Measurements from ENCODE around the gene DTNBP1. TPM values are rescaled to one million over a fixed set of nuclear protein-coding genes. Genes with fewer than 3 reads are reported as not detected.

Gene DTNBP1, protein sequence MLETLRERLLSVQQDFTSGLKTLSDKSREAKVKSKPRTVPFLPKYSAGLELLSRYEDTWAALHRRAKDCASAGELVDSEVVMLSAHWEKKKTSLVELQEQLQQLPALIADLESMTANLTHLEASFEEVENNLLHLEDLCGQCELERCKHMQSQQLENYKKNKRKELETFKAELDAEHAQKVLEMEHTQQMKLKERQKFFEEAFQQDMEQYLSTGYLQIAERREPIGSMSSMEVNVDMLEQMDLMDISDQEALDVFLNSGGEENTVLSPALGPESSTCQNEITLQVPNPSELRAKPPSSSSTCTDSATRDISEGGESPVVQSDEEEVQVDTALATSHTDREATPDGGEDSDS
- 10 to 100 TPM; 23.1 to 27.4 TPM for total RNA-seq
- polyA plus RNA-seq, result 10 to 100 TPM; 32.5 to 41.5 (median 39.9) TPM
- 5.6 to 12.3 (median 8.2) reads per million in 6 experiments for total RNA-seq

DNA sequence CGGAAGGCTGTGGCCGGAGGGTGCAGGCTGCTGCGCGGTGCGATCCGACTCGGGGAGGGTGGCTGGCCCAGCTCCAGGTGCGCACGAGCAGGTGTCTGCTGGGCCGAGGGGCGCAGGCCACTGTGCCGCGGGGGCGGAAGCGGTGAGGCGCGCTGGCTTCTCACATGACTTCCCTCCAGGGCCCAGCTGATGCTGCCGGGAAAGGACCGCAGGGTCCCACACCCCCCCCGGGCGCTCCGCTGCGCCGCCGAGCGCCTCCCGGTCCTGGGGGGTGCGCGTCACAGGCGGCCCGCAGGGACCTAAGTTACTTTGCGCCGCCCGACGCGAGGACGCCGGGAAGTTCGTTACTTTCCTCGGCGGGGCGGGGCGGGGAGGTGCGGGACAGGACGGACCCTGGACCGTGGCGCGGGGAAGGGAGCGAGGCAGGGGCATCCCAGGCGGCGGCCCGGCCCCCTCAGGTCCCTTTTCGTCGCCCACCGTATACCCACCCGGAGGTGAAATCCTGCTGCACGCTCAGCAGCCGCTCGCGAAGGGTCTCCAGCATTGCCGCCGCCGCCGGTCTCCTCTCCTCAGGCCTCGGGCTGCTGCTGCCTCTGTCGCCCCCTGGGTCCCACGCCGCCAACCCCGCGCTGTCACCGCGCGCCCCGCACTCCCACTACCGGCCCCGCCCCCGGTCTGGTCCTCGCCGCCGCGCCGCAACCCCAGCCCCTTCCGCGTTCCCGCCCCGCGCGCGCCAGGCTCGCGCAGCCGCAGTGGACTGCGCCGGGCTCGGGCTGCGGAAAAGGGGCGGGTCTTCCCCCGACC is at the start of gene DTNBP1:
Gene DTNBP1, minus strand, starts transcription at position 703 of the 804 bp plus-strand sequence. Its CDS starts 159 bp downstream, at position 544.
- DNase-seq (peak; percentile 71 to 88 (median 82)), ATAC-seq (peak; percentile 77 to 81)
- Mint-ChIP-seq H3K9me3 (no peaks in the 10 kb centered on the region), H3K27ac (peak within 1 kb of the TSS; percentile 82 to 92 (median 88)), H3K4me3 (peak within 1 kb of the TSS; percentile 65 to 94 (median 87)), H3K4me1 (peaks cover 15 to 49% (median 36%) of the 10 kb centered on the region in 4 donors), H3K36me3 (peaks cover 0 to 13% (median 4%) of the 10 kb centered on the region in 3 donors), H3K27me3 (peaks cover 0 to 1% (median 0%) of the 10 kb centered on the region in 5 donors)
- POLR2A ChIA-PET, result interaction anchor here (0.7 to 1.5 kb wide), 6 partner anchors 11 to 671 kb away, joined by 3 to 5 read pairs (median 3); partner anchors contain the start of genes GMPR and MYLIP

DNA sequence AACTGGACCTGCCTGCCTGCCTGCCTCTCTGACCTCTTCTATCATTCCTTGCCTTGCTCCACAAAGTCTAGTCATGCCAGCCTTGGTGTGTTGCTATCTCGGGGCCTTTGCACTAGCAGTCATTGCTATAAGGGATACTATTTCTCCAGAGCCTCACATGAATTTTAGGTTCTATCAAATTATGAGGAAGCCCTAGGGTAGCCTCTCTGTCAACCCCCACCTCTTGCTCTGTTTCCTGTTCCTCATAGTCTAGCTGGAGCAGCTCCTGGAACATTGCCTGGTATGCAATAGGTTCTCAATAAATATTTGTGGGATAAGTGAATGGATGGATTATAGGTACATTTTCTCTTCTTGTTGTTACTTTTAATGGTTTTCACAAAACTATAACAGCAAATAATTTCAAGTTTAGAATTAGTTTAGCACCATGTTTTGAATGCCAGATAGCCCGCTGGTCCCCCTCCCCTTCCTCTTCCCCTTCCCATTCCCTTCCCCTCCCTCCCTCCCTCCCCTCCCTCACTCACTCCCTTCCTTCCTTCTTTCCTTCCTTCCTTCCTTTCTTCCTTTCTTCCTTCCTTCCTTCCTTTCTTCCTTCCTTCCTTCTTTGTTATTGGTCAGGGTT is 46.9 kb upstream of the DTNBP1 start:
- Mint-ChIP-seq H3K4me3 (no peak overlapping the region), H3K27ac (peak overlapping the region in 1 of 10 donors; percentile 8), H3K27me3 (peaks cover 0 to 10% (median 6%) of the 10 kb centered on the region in 5 donors), H3K4me1 (no peaks in the 10 kb centered on the region), H3K9me3 (peaks cover 0 to 2% (median 0%) of the 10 kb centered on the region in 9 donors), H3K36me3 (peaks cover 0 to 4% (median 0%) of the 10 kb centered on the region in 3 donors)
- DNase-seq, result no peak
- POLR2A ChIA-PET, result no interaction called here
- no peak for ATAC-seq

DNA sequence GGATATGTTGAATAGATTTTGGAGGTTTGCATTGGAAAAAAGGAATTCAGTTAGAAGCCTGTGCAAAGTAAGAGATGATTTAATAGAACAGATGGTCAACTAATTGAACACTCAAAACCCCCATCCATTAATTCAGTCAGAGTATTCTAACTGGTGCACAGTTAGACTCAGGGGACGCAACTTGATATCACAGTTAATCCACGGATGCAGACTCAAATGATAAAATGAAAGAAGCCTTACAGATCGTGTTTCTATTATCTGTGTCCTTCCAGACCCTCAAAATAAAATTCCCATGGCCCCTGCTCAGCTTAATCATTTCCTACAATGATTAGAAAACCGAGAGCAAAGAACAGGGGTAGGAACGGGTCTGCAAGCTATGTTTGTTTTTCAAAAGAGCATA is 45.4 kb upstream of the DTNBP1 start:
- Mint-ChIP-seq H3K36me3 (peaks cover 0 to 11% (median 7%) of the 10 kb centered on the region in 3 donors), H3K4me3 (no peak overlapping the region), H3K27me3 (peaks cover 0 to 12% (median 7%) of the 10 kb centered on the region in 5 donors), H3K9me3 (peaks cover 0 to 14% (median 6%) of the 10 kb centered on the region in 9 donors), H3K4me1 (no peaks in the 10 kb centered on the region), H3K27ac (no peak overlapping the region)
- POLR2A ChIA-PET, result no interaction called here
- DNase-seq, result no peak
- ATAC-seq, result no peak

DNA sequence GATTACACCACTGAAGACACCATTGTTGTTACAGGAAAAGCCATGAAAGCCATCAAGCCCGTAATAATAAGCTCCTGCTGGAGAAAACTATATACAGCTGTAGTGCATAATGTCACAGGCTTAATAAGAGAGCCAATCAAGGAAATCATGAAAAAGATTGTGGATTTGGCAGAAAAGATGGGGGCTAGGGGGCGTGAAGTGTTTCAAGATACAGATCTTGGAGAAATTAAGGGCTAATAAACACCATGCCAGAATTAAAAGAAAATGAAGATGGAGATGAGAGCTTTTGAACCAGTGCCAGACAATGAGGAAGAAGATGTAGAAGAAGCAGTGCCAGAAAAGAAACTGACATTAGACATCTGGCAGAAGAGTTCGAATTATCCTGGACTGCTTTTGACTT is 43.2 kb upstream of the DTNBP1 start:
- POLR2A ChIA-PET, result no interaction called here

DNA sequence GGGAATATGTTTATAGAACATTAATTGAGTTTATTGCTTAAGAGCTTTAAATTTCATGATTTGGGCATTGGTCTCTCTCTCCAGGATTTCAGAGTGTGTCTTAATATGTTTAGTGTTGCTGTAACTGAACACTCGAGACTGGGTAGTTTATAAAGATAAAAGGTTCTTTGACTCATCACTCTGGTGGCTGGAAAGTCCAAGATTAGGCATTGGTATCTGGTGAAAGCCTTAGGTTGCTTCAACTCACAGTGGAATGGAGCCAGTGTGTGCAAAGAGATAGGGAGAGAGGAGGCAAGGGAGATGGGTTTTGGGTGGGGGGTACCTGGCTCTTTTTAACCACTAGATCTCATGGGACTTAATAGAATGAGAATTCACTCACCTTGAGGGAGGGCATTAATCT is 35.6 kb upstream of the DTNBP1 start:
- no peak overlapping the region for H3K27ac Mint-ChIP-seq
- H3K4me3 Mint-ChIP-seq, result no peak overlapping the region
- POLR2A ChIA-PET, result no interaction called here
- peaks cover 0 to 5% (median 2%) of the 10 kb centered on the region in 3 donors for H3K36me3 Mint-ChIP-seq
- H3K27me3 Mint-ChIP-seq, result peaks cover 0 to 3% (median 0%) of the 10 kb centered on the region in 5 donors
- ATAC-seq (no peak), DNase-seq (no peak)
- H3K4me1 Mint-ChIP-seq, result no peaks in the 10 kb centered on the region
- peaks cover 0 to 6% (median 3%) of the 10 kb centered on the region in 9 donors for H3K9me3 Mint-ChIP-seq

More for the DNA sequence above, 43.2 kb upstream of the DTNBP1 start:
- Mint-ChIP-seq H3K9me3 (peaks cover 0 to 16% (median 8%) of the 10 kb centered on the region in 9 donors), H3K4me3 (no peak overlapping the region), H3K27me3 (peaks cover 1 to 12% (median 7%) of the 10 kb centered on the region in 5 donors), H3K27ac (no peak overlapping the region), H3K36me3 (peaks cover 0 to 14% (median 7%) of the 10 kb centered on the region in 3 donors), H3K4me1 (no peaks in the 10 kb centered on the region)
- ATAC-seq (no peak), DNase-seq (no peak)

DNA sequence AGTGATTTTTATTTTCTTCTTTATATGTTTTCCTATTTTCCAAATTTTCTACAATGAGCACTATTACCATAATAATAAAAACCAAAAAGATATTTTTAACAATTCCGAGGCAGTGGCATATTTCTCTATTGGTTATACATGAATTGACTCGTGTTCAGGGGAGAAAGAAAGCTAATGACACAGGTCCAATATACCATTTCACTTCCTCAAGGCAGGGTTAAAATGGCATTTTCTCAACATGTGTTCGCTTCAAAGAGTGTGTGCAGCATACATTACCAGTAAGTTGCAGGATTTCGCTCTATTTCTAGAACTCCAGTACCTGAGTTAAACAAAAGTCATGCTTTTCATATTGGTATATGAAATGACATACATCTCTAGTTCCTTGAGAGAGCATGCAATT is 35.1 kb upstream of the DTNBP1 start:
- peaks cover 0 to 2% (median 0%) of the 10 kb centered on the region in 9 donors for H3K9me3 Mint-ChIP-seq
- no peak overlapping the region for H3K4me3 Mint-ChIP-seq
- no peaks in the 10 kb centered on the region for H3K4me1 Mint-ChIP-seq
- ATAC-seq (no peak), DNase-seq (no peak)
- H3K27me3 Mint-ChIP-seq, result peaks cover 0 to 3% (median 0%) of the 10 kb centered on the region in 5 donors
- POLR2A ChIA-PET, result no interaction called here
- H3K27ac Mint-ChIP-seq, result no peak overlapping the region
- no peaks in the 10 kb centered on the region for H3K36me3 Mint-ChIP-seq

DNA sequence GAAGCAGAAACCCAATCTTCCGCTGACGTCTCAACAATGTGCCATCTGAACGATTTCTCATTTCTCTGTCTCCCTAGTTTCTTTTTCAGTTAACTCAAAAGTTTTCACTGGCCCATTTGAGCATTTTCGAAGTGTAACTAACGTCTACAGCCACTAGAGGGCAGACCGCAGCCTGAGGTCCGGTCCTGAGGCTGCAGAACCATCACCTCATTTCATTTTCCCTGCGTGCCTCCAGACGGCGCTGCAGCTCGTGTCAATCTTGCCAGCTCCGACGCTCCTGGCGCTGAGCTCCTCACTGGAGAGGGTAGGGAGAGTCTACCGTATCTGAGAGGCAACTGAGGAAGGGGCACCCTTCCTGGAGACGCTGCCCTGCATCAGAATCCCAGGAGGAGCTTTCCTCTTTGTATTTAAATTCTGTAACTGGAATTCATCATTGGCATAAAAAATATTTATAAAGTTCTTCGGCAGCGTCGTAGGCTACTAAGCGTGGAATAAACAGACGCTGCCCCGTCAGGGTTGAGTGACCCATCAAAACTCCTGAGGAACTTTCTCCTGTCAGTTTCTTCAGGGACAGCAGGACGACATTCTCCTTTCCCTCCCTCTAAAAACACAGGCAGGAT is 28.5 kb upstream of the DTNBP1 start:
- Mint-ChIP-seq H3K27ac (peak overlapping the region in 2 of 10 donors; percentile 37 to 63), H3K36me3 (no peaks in the 10 kb centered on the region), H3K4me1 (peaks cover 4 to 12% (median 6%) of the 10 kb centered on the region in 4 donors), H3K27me3 (peaks cover 0 to 3% (median 0%) of the 10 kb centered on the region in 5 donors), H3K9me3 (no peaks in the 10 kb centered on the region), H3K4me3 (peak overlapping the region in 2 of 10 donors; percentile 12 to 20)
- ATAC-seq (peak; percentile 99 to 100), DNase-seq (peak; percentile 65 to 86 (median 75))
- POLR2A ChIA-PET, result interaction anchor here (0.6 kb wide), 1 partner anchor 437 kb away, joined by 3 read pairs; the partner anchor contains the start of gene MYLIP

DNA sequence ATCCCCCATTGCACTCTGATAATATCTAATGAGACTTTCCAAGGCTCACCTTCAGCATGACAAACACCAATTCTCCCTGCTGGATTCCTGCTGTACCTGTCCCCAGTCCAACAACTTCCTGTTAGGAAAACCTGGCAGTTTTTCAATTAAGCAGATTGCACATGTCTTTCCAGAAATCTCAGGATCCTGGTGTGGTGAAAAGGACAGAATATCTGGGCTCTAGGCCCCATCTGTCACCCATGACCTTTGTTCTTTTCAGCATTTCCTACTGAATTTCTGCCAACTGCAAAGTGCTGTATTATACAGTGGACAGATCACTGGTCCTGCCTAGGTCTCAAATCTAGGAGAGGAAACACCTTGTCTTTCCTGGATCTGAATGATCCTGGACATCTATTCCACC is 27.7 kb upstream of the DTNBP1 start:
- Mint-ChIP-seq H3K4me1 (peaks cover 4 to 12% (median 6%) of the 10 kb centered on the region in 4 donors), H3K36me3 (no peaks in the 10 kb centered on the region), H3K27ac (no peak overlapping the region), H3K27me3 (peaks cover 0 to 3% (median 0%) of the 10 kb centered on the region in 5 donors), H3K9me3 (no peaks in the 10 kb centered on the region), H3K4me3 (no peak overlapping the region)
- ATAC-seq (no peak), DNase-seq (no peak)
- POLR2A ChIA-PET, result no interaction called here

DNA sequence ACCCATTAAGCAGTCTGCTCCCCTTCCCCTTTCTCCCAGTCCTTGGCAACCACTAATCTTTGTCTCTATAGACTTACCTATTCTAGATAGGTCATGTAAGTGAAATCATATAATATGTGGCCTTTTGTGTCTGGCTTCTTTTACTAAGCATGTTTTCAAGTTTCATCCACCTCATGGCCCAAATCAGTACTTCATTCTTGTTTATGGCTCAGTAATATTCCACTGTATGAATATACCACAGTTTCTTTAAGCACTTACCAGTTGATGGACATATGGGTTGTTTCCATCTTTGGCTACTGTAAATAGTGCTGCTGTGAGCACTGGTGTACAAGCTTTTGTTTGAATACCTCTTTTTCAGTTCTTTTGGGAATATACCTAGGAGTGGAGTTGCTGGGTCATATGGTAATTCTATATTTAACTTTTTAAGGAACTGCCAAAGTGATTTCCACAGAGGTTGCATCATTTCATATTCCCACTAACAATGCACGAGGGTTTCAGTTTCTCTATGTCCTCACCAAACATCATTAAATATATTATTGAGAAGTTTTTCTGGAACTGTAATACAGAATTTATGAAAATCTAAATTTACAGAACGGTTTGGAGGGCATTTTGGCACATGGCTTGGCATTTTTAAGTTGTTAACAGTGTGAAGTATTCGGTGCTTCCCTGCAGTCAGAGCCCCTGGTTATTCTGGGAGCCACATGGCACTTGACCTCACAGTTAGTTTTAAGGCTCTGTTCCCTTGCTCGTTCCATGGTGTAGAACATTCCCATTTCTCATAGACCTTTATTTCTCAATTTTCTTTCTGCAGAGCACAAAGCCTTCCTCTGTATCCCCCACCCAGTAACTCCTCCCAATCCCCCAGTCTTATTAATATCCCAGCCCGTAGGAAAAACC is 27.0 kb upstream of the DTNBP1 start:
- no peaks in the 10 kb centered on the region for H3K9me3 Mint-ChIP-seq
- H3K36me3 Mint-ChIP-seq, result no peaks in the 10 kb centered on the region
- no peak overlapping the region for H3K4me3 Mint-ChIP-seq
- POLR2A ChIA-PET, result no interaction called here
- DNase-seq, result no peak
- no peak overlapping the region for H3K27ac Mint-ChIP-seq
- ATAC-seq, result no peak
- H3K4me1 Mint-ChIP-seq, result peaks cover 4 to 12% (median 6%) of the 10 kb centered on the region in 4 donors
- H3K27me3 Mint-ChIP-seq, result peaks cover 0 to 5% (median 0%) of the 10 kb centered on the region in 5 donors

DNA sequence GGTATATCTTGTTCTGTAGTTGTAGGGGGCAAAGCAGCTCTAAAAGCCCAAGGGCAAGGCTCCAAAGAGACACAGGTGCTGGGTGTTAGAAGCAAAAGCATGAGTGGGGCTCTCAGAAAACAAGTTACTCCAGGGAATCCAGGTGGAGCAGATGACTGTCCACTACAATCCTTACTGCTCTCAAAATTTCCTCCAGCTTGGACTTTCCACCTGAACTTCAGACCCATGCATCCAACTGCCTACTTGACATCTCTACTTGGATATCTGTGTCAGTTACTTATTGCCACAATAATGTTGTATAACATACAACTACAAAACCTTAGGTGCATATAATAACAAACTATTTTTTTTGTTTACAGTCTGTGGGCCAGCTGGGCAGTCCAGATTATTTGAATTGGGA is 22.8 kb upstream of the DTNBP1 start:
- Mint-ChIP-seq H3K9me3 (peaks cover 0 to 8% (median 2%) of the 10 kb centered on the region in 9 donors), H3K27ac (no peak overlapping the region), H3K4me1 (peaks cover 0 to 7% (median under 1%) of the 10 kb centered on the region in 4 donors), H3K27me3 (peaks cover 2 to 12% (median 4%) of the 10 kb centered on the region in 5 donors), H3K36me3 (peaks cover 0 to 6% (median 4%) of the 10 kb centered on the region in 3 donors), H3K4me3 (no peak overlapping the region)
- DNase-seq (no peak), ATAC-seq (no peak)
- POLR2A ChIA-PET, result no interaction called here
